T-helper 1 cell (primary cell): ENCODE data around the gene NPAS3.

Source experiments
- DNase-seq, 5 donors: peaks; one replicate each; pipeline ENCODE4 v3.0.0-alpha.2; 2012 to 2020

The NPAS3 gene

GRCh38 chr14:33017016-33017415, 78.3 kb downstream of the NPAS3 start:
- no peak for DNase-seq

- DNase-seq: no peak
These were observed 80.7 kb downstream of the NPAS3 start for GRCh38 chr14:33019346-33019745.

- no peak for DNase-seq
These were observed 88.3 kb downstream of the NPAS3 start for GRCh38 chr14:33026850-33027430.

- no peak for DNase-seq
These were observed 90.8 kb downstream of the NPAS3 start for GRCh38 chr14:33029511-33029910.

- DNase-seq: no peak
These were observed 91.7 kb downstream of the NPAS3 start for GRCh38 chr14:33030386-33030785.

- no peak for DNase-seq
These were observed 96.9 kb downstream of the NPAS3 start for GRCh38 chr14:33035416-33036194.

- no peak for DNase-seq
These were observed 100.6 kb downstream of the NPAS3 start for GRCh38 chr14:33039311-33039710.

GRCh38 chr14:33040372-33041140, 101.9 kb downstream of the NPAS3 start:
- DNase-seq: no peak

- no peak for DNase-seq
These were observed 103.9 kb downstream of the NPAS3 start for GRCh38 chr14:33042591-33042990.

- DNase-seq: no peak
These were observed 107.1 kb downstream of the NPAS3 start for GRCh38 chr14:33045760-33046159.

- no peak for DNase-seq
These were observed 114.3 kb downstream of the NPAS3 start for GRCh38 chr14:33052943-33053342.

- DNase-seq: no peak
These were observed 117.5 kb downstream of the NPAS3 start for GRCh38 chr14:33056213-33056612.

- DNase-seq: no peak
These were observed 118.9 kb downstream of the NPAS3 start for GRCh38 chr14:33057585-33057984.

GRCh38 chr14:33061667-33062325, 123.1 kb downstream of the NPAS3 start:
- DNase-seq: no peak

GRCh38 chr14:33062476-33062875, 123.8 kb downstream of the NPAS3 start:
- no peak for DNase-seq

- DNase-seq: no peak
These were observed 124.2 kb downstream of the NPAS3 start for GRCh38 chr14:33062881-33063280.

- no peak for DNase-seq
These were observed 124.8 kb downstream of the NPAS3 start for GRCh38 chr14:33063521-33063920.

GRCh38 chr14:33065634-33066033, 127.0 kb downstream of the NPAS3 start:
- DNase-seq: no peak

- no peak for DNase-seq
These were observed 129.4 kb downstream of the NPAS3 start for GRCh38 chr14:33068040-33068439.

- no peak for DNase-seq
These were observed 129.9 kb downstream of the NPAS3 start for GRCh38 chr14:33068626-33069025.

- DNase-seq: no peak
These were observed 131.8 kb downstream of the NPAS3 start for GRCh38 chr14:33070475-33070874.

- no peak for DNase-seq
These were observed 134.3 kb downstream of the NPAS3 start for GRCh38 chr14:33073023-33073422.

- DNase-seq: no peak
These were observed 142.6 kb downstream of the NPAS3 start for GRCh38 chr14:33081259-33081658.
